Astrocyte (in vitro differentiated cells and primary cell): ENCODE results near the gene AOAH.

ENCODE experiments used
- EZH2 ChIP-seq: IDR thresholded peaks from 2 replicates; pipeline ENCODE4 v1.6.1; 2012; ENCODE audit warnings: mild to moderate bottlenecking, low read length, inconsistent platforms; ENCODE audit not compliant: insufficient read depth
- TF ChIP-seq, protein P1 (sequence below): IDR thresholded peaks from 2 replicates; pipeline ENCODE4 v1.5.1; 2011; ENCODE audit warnings: low read depth, mild to moderate bottlenecking, inconsistent platforms, low read length, moderate library complexity; ENCODE audit not compliant: insufficient read depth

DNA sequence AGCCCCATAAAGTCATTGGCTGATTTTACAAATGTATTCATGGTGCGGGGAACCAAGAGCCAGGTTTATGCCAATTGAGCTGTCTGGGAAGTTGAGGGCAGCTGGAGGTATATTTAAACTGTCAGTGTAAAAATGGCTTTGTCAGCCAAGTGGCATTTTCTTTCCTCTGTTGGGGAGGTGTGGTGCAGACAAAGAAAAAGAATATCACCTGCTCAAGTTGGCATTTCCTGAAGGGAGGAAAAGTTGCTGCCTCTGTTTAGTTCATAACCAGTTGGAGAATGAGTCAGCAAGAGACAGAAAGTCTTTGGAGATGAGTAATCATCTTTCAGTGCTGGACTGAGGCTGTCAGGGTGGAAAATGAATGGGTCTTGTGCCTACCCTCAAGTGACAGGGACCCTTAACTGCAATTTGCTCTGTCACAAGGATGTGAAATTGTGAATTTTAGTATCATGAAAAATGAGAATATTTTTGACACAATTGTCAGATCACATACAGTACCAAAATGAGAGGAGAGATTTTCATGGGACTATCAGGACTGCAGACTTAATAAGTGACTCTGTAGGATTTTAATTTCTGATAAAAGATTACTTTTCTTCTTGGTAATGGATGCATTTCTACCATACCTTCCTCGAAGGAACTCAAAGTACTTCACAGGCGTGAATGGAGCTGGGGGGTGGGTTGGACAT, 197.3 kb downstream of the AOAH start:
- TF ChIP-seq EZH2: no peak
- TF ChIP-seq, protein P1, sequence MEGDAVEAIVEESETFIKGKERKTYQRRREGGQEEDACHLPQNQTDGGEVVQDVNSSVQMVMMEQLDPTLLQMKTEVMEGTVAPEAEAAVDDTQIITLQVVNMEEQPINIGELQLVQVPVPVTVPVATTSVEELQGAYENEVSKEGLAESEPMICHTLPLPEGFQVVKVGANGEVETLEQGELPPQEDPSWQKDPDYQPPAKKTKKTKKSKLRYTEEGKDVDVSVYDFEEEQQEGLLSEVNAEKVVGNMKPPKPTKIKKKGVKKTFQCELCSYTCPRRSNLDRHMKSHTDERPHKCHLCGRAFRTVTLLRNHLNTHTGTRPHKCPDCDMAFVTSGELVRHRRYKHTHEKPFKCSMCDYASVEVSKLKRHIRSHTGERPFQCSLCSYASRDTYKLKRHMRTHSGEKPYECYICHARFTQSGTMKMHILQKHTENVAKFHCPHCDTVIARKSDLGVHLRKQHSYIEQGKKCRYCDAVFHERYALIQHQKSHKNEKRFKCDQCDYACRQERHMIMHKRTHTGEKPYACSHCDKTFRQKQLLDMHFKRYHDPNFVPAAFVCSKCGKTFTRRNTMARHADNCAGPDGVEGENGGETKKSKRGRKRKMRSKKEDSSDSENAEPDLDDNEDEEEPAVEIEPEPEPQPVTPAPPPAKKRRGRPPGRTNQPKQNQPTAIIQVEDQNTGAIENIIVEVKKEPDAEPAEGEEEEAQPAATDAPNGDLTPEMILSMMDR: no peak
